ENCODE data around the gene KCTD16.
A peak's percentile ranks its signal among the peaks of the same experiment; 100 is the strongest.

Gene KCTD16

GRCh38 chr5:144167998-144168397 is 2.7 kb upstream of the KCTD16 start:
- DNase-seq, result no peak

GRCh38 chr5:144169904-144170275 is 783 bp upstream of the KCTD16 start:
- no peak for DNase-seq

GRCh38 chr5:144173766-144174165 is 3.1 kb downstream of the KCTD16 start:
- no peak for DNase-seq

- no peak for DNase-seq
Measured at GRCh38 chr5:144177548-144177947, 6.9 kb downstream of the KCTD16 start.

GRCh38 chr5:144179226-144179625 is 8.6 kb downstream of the KCTD16 start:
- DNase-seq, result no peak

GRCh38 chr5:144183254-144183889 is 12.7 kb downstream of the KCTD16 start:
- DNase-seq, result peak; percentile 32

- DNase-seq, result peak; percentile 88
Measured at GRCh38 chr5:144187699-144188294, 17.1 kb downstream of the KCTD16 start.

- peak; percentile 85 for DNase-seq
Measured at GRCh38 chr5:144189800-144190429, 19.2 kb downstream of the KCTD16 start.

GRCh38 chr5:144191531-144191930 is 20.9 kb downstream of the KCTD16 start:
- DNase-seq, result no peak

GRCh38 chr5:144191998-144192397 is 21.3 kb downstream of the KCTD16 start:
- DNase-seq, result peak; percentile 48

- no peak for DNase-seq
Measured at GRCh38 chr5:144192661-144193060, 22.0 kb downstream of the KCTD16 start.

GRCh38 chr5:144194144-144194543 is 23.5 kb downstream of the KCTD16 start:
- no peak for DNase-seq

GRCh38 chr5:144195448-144195847 is 24.8 kb downstream of the KCTD16 start:
- no peak for DNase-seq

- no peak for DNase-seq
Measured at GRCh38 chr5:144196612-144197011, 25.9 kb downstream of the KCTD16 start.

- DNase-seq, result no peak
Measured at GRCh38 chr5:144198386-144198785, 27.7 kb downstream of the KCTD16 start.

- no peak for DNase-seq
Measured at GRCh38 chr5:144201588-144201987, 30.9 kb downstream of the KCTD16 start.

- DNase-seq, result no peak
Measured at GRCh38 chr5:144202072-144202471, 31.4 kb downstream of the KCTD16 start.

- no peak for DNase-seq
Measured at GRCh38 chr5:144202726-144203125, 32.1 kb downstream of the KCTD16 start.

- DNase-seq, result peak; percentile 50
Measured at GRCh38 chr5:144203750-144204596, 33.3 kb downstream of the KCTD16 start.

GRCh38 chr5:144205141-144205551 is 34.5 kb downstream of the KCTD16 start:
- no peak for DNase-seq

GRCh38 chr5:144206141-144206540 is 35.5 kb downstream of the KCTD16 start:
- no peak for DNase-seq

GRCh38 chr5:144207875-144208444 is 37.3 kb downstream of the KCTD16 start:
- no peak for DNase-seq

GRCh38 chr5:144209361-144209760 is 38.7 kb downstream of the KCTD16 start:
- DNase-seq, result no peak

All from CD4-positive, alpha-beta T cell treated with Interleukin-6 for 4 hours (primary cell).